ENCODE measurements around the gene ARHGAP27.

DNA sequence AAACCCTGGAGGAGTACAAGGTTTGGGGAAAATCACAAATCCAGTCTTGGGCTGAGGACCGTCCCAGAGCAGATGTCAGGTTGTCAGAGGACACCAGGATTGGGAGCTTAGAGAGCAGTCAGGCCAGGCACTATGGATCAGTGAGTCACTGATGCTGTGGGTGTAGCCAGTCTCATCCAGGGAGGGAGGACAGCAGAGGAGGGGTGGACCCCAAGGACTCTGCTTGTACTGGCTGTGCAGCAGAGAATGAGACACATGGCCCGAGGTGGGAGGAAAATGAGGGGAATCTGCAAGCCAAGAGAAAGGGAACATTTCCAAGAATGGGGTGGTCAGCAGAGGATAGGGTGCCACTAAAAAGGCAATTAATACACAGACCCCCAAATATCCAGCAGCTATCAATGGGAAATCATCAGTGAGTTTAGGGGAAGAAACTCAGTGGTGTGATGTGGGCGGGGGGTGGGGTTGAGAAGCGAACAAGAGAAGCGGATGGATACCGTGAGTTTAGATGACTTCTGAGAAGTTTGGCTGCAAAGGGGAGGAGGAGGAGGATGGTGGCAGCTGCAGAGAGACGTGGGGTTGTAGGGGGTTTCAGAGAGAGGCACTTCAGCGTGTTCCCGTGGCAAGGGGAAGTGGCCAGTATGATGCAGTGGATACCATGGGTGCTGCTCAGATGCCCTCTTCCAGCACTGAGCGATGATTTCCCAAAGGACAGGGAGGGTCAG, 43.9 kb downstream of the ARHGAP27 start:
- TF ChIP-seq, protein P1, sequence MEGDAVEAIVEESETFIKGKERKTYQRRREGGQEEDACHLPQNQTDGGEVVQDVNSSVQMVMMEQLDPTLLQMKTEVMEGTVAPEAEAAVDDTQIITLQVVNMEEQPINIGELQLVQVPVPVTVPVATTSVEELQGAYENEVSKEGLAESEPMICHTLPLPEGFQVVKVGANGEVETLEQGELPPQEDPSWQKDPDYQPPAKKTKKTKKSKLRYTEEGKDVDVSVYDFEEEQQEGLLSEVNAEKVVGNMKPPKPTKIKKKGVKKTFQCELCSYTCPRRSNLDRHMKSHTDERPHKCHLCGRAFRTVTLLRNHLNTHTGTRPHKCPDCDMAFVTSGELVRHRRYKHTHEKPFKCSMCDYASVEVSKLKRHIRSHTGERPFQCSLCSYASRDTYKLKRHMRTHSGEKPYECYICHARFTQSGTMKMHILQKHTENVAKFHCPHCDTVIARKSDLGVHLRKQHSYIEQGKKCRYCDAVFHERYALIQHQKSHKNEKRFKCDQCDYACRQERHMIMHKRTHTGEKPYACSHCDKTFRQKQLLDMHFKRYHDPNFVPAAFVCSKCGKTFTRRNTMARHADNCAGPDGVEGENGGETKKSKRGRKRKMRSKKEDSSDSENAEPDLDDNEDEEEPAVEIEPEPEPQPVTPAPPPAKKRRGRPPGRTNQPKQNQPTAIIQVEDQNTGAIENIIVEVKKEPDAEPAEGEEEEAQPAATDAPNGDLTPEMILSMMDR (IDR thresholded peaks at IDR 0.05), result no peak
- TF ChIP-seq POLR2A (IDR thresholded peaks at IDR 0.05), result no peak
